SK-N-SH treated with all-trans-retinoic acid at 6 μM for 48 hours (cell line): ENCODE data around the gene IER2.

Source experiments
- ARNTL ChIP-seq: fragments of 450-650 bp; formaldehyde crosslinking; IDR thresholded peaks from 2 replicates; pipeline ENCODE4 v1.5.0; 2020; ENCODE audit warnings: low read depth, mild to moderate bottlenecking, moderate library complexity, borderline replicate concordance
- ESRRG ChIP-seq: fragments of 250-450 bp; sonication (Bioruptor Pico); IDR thresholded peaks from 2 replicates; pipeline ENCODE4 v1.6.1; 2021; ENCODE audit warnings: mild to moderate bottlenecking
- ZFP30 ChIP-seq: fragments of 450-650 bp; formaldehyde crosslinking; IDR thresholded peaks from 2 replicates; pipeline ENCODE4 v1.5.0; 2022; ENCODE audit warnings: mild to moderate bottlenecking, moderate library complexity
- ZNF70 ChIP-seq: fragments of 450-650 bp; formaldehyde crosslinking; IDR thresholded peaks from 2 replicates; pipeline ENCODE4 v1.5.0; 2020; ENCODE audit warnings: mild to moderate bottlenecking, moderate library complexity
- TF ChIP-seq, protein P1 (sequence below): fragments of 250-450 bp; sonication (Bioruptor Pico); IDR thresholded peaks from 2 replicates; pipeline ENCODE4 v1.5.0; 2020; ENCODE audit warnings: mild to moderate bottlenecking, moderate library complexity
- TF ChIP-seq, protein P2 (sequence below): fragments of 250-450 bp; sonication (Bioruptor Pico); IDR thresholded peaks from 2 replicates; pipeline ENCODE4 v1.8.0; 2020; ENCODE audit warnings: mild to moderate bottlenecking, moderate library complexity, borderline replicate concordance

DNA sequence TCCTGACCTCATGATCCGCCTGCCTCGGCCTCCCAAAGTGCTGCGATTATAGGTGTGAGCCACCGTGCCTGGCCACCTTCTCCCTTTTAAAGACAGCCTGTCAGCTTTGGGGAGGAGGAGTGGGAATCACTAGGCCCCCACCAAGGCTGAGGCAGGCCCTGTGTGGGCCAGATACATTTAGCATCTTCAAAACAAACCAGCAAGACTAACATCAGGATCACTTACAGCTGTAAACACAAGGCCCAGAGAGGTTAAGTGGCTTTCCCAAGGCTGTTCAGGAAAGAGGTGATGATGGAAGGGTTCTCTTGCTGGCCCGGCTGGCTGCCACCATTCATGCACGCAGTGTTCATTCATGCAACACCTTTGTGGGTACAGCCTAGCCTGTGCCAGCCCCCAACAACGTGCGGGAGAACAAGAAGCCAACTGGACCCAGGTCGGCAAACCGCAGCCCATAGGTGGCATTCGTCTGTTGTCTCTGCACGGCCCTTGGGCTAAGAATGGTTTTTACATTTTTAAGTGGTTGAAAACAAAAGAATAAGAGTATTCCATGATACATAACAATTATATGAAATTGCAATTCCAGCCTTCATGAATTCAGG lies 23.0 kb downstream of the IER2 start:
- TF ChIP-seq ZFP30 (no peak), ARNTL (CRISPR knock-in tag) (no peak), ESRRG (CRISPR knock-in tag) (no peak), ZNF70 (CRISPR knock-in tag) (no peak)
- TF ChIP-seq, protein P1, sequence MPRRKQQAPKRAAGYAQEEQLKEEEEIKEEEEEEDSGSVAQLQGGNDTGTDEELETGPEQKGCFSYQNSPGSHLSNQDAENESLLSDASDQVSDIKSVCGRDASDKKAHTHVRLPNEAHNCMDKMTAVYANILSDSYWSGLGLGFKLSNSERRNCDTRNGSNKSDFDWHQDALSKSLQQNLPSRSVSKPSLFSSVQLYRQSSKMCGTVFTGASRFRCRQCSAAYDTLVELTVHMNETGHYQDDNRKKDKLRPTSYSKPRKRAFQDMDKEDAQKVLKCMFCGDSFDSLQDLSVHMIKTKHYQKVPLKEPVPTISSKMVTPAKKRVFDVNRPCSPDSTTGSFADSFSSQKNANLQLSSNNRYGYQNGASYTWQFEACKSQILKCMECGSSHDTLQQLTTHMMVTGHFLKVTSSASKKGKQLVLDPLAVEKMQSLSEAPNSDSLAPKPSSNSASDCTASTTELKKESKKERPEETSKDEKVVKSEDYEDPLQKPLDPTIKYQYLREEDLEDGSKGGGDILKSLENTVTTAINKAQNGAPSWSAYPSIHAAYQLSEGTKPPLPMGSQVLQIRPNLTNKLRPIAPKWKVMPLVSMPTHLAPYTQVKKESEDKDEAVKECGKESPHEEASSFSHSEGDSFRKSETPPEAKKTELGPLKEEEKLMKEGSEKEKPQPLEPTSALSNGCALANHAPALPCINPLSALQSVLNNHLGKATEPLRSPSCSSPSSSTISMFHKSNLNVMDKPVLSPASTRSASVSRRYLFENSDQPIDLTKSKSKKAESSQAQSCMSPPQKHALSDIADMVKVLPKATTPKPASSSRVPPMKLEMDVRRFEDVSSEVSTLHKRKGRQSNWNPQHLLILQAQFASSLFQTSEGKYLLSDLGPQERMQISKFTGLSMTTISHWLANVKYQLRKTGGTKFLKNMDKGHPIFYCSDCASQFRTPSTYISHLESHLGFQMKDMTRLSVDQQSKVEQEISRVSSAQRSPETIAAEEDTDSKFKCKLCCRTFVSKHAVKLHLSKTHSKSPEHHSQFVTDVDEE = no peak
- TF ChIP-seq, protein P2, sequence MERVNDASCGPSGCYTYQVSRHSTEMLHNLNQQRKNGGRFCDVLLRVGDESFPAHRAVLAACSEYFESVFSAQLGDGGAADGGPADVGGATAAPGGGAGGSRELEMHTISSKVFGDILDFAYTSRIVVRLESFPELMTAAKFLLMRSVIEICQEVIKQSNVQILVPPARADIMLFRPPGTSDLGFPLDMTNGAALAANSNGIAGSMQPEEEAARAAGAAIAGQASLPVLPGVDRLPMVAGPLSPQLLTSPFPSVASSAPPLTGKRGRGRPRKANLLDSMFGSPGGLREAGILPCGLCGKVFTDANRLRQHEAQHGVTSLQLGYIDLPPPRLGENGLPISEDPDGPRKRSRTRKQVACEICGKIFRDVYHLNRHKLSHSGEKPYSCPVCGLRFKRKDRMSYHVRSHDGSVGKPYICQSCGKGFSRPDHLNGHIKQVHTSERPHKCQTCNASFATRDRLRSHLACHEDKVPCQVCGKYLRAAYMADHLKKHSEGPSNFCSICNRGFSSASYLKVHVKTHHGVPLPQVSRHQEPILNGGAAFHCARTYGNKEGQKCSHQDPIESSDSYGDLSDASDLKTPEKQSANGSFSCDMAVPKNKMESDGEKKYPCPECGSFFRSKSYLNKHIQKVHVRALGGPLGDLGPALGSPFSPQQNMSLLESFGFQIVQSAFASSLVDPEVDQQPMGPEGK = no peak
